PC-3 (cell line): ENCODE results near the gene RNF144B. TPM values are rescaled to one million over a fixed set of nuclear protein-coding genes. Genes with fewer than 3 reads are reported as not detected.

Experiments
- ATAC-seq: fragments of 200-7000 bp; cut with Tn5 transposase; 2 replicates; pipeline ENCODE4 v1.9.1; 2020; ENCODE audit warnings: mild to moderate bottlenecking, moderate library complexity
- BruUV-seq: library from RNA; stranded (reverse); fragments of 400-500 nt; replicated peaks from 2 replicates; lab custom pipeline; 2021; lab: Mats Ljungman, UMichigan
- CTCF ChIA-PET: fragments of 300-600 bp; sonication (Branson Sonifier 250); formaldehyde crosslinking; loops from one replicate; lab custom pipeline; 2022; ENCODE audit warnings: antibody characterized with exemption; lab: Charles Lee
- POLR2A ChIA-PET: fragments of 300-600 bp; sonication (Branson Sonifier 250); formaldehyde crosslinking; loops from one replicate; lab custom pipeline; 2022; ENCODE audit warnings: antibody characterized with exemption; ENCODE audit not compliant: unreplicated experiment; lab: Charles Lee
- DNase-seq: peaks from one replicate; pipeline ENCODE4 v3.0.0-alpha.2; 2015
- H2AFZ ChIP-seq: fragments of 300-600 bp; sonication (generic); 2 replicates; pipeline ENCODE4 v1.6.0; 2016; ENCODE audit warnings: antibody characterized with exemption, low read length
- H3F3A ChIP-seq: fragments of 300-600 bp; sonication (generic); one replicate; pipeline ENCODE4 v1.6.0; 2017; ENCODE audit warnings: antibody characterized with exemption, low read length, control low read depth, mild to moderate bottlenecking; ENCODE audit not compliant: unreplicated experiment
- H3K27ac ChIP-seq: fragments of 300-600 bp; sonication (generic); 2 replicates; pipeline ENCODE4 v1.5.1; 2016; ENCODE audit warnings: mild to moderate bottlenecking, low read length
- H3K27me3 ChIP-seq: fragments of 300-600 bp; sonication (generic); 2 replicates; pipeline ENCODE4 v1.6.1; 2016; ENCODE audit warnings: low read length, mixed read lengths
- H3K36me3 ChIP-seq: fragments of 300-600 bp; sonication (generic); 2 replicates; pipeline ENCODE4 v1.6.1; 2016; ENCODE audit warnings: low read depth, mixed run types, low read length, mixed read lengths
- H3K4me1 ChIP-seq: fragments of 300-600 bp; sonication (generic); 2 replicates; pipeline ENCODE4 v1.5.1; 2016; ENCODE audit warnings: low read length; ENCODE audit not compliant: insufficient read depth
- H3K4me2 ChIP-seq: fragments of 300-600 bp; sonication (generic); 2 replicates; pipeline ENCODE4 v1.6.0; 2016; ENCODE audit warnings: low read length
- H3K4me3 ChIP-seq: fragments of 300-600 bp; sonication (generic); 2 replicates; pipeline ENCODE4 v1.5.1; 2016; ENCODE audit warnings: mild to moderate bottlenecking, low read length, mixed read lengths
- H3K79me2 ChIP-seq: fragments of 300-600 bp; sonication (generic); 2 replicates; pipeline ENCODE4 v1.6.1; 2017; ENCODE audit warnings: low read length, mixed read lengths
- H3K9ac ChIP-seq: fragments of 300-600 bp; sonication (generic); 2 replicates; pipeline ENCODE4 v1.6.0; 2016; ENCODE audit warnings: mild to moderate bottlenecking, low read length
- H3K9me2 ChIP-seq: fragments of 300-600 bp; sonication (generic); replicated peaks from 2 replicates; pipeline ENCODE4 v1.6.1; 2016; ENCODE audit warnings: mixed run types, low read length, mixed read lengths
- H3K9me3 ChIP-seq: fragments of 300-600 bp; sonication (generic); 2 replicates; pipeline ENCODE4 v1.6.1; 2016; ENCODE audit warnings: low read length, mixed read lengths
- H4K20me1 ChIP-seq: fragments of 300-600 bp; sonication (generic); 2 replicates; pipeline ENCODE4 v1.6.1; 2016; ENCODE audit warnings: low read length, mixed read lengths
- EZH2 ChIP-seq: fragments of 300-600 bp; sonication (generic); IDR thresholded peaks from one replicate; pipeline ENCODE4 v1.6.1; 2017; ENCODE audit warnings: antibody characterized with exemption, mild to moderate bottlenecking, low read length; ENCODE audit not compliant: unreplicated experiment
- EZH2phosphoT487 ChIP-seq: fragments of 300-600 bp; sonication (generic); IDR thresholded peaks from 2 replicates; pipeline ENCODE4 v1.6.1; 2018; ENCODE audit warnings: mild to moderate bottlenecking, antibody characterized with exemption, low read length, borderline replicate concordance
- intact Hi-C: fragments of 100-400 bp; cut with micrococcal nuclease; formaldehyde crosslinking; loops from 2 replicates; pipeline ENCODE4 v1.9.0; 2023
- total RNA-seq: library from RNA; depleted of rRNA; stranded (reverse); fragments of >200 nt; gene quantifications from 2 replicates; pipeline ENCODE4 v1.2.3, GENCODE V29; 2014
- TF ChIP-seq, protein P1 (sequence below): fragments of 300-600 bp; sonication (generic); conservative IDR thresholded peaks from 2 replicates; pipeline ENCODE4 v1.5.1; 2017; ENCODE audit warnings: antibody characterized with exemption, low read depth, mild to moderate bottlenecking, low read length

The RNF144B gene
- total RNA-seq, 1 experiment from 2014 or later = 4.6 TPM

- no peak overlapping the region for H3K4me3 ChIP-seq
- no peaks in the 10 kb centered on the region for H3K27me3 ChIP-seq
- no peaks in the 10 kb centered on the region for H3K9me2 ChIP-seq
- H3K36me3 ChIP-seq = no peaks in the 10 kb centered on the region; the same call in 1 of the 2 replicates
- no peak overlapping the region for H2AFZ ChIP-seq
- no peak for ATAC-seq
- no peak for TF ChIP-seq EZH2
- TF ChIP-seq, protein P1, sequence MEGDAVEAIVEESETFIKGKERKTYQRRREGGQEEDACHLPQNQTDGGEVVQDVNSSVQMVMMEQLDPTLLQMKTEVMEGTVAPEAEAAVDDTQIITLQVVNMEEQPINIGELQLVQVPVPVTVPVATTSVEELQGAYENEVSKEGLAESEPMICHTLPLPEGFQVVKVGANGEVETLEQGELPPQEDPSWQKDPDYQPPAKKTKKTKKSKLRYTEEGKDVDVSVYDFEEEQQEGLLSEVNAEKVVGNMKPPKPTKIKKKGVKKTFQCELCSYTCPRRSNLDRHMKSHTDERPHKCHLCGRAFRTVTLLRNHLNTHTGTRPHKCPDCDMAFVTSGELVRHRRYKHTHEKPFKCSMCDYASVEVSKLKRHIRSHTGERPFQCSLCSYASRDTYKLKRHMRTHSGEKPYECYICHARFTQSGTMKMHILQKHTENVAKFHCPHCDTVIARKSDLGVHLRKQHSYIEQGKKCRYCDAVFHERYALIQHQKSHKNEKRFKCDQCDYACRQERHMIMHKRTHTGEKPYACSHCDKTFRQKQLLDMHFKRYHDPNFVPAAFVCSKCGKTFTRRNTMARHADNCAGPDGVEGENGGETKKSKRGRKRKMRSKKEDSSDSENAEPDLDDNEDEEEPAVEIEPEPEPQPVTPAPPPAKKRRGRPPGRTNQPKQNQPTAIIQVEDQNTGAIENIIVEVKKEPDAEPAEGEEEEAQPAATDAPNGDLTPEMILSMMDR = no peak
- TF ChIP-seq EZH2phosphoT487 = no peak
- H3K9ac ChIP-seq = no peak overlapping the region
- intact Hi-C loops = no loop called here
- ChIA-PET CTCF (no interaction called here), POLR2A (no interaction called here)
- H3K4me2 ChIP-seq = no peak overlapping the region
- H3F3A ChIP-seq = no peaks in the 10 kb centered on the region
- H3K79me2 ChIP-seq = no peaks in the 10 kb centered on the region
- DNase-seq = peak; percentile 58
- H3K27ac ChIP-seq = no peak overlapping the region
- no TSS peak for BruUV-seq
- no peaks in the 10 kb centered on the region for H3K9me3 ChIP-seq
- H3K4me1 ChIP-seq = peaks cover 8% of the 10 kb centered on the region
- no peaks in the 10 kb centered on the region for H4K20me1 ChIP-seq
Measured at GRCh38 chr6:18425218-18425617, 38.1 kb downstream of the RNF144B start.

GRCh38 chr6:18427296-18427695 lies 40.1 kb downstream of the RNF144B start:
- DNase-seq (no peak), ATAC-seq (no peak)
- no peaks in the 10 kb centered on the region for H3K9me3 ChIP-seq
- no TSS peak for BruUV-seq
- H3K4me1 ChIP-seq = peaks cover 8% of the 10 kb centered on the region
- POLR2A ChIA-PET = no interaction called here
- intact Hi-C loops = no loop called here
- no peak overlapping the region for H2AFZ ChIP-seq
- H3K9ac ChIP-seq = no peak overlapping the region
- H3K36me3 ChIP-seq = no peaks in the 10 kb centered on the region; the same call in 1 of the 2 replicates
- H3K4me3 ChIP-seq = no peak overlapping the region
- CTCF ChIA-PET = no interaction called here
- no peaks in the 10 kb centered on the region for H3K79me2 ChIP-seq
- H3K27ac ChIP-seq = no peak overlapping the region
- H3K9me2 ChIP-seq = no peaks in the 10 kb centered on the region
- no peak overlapping the region for H3K4me2 ChIP-seq
- H3K27me3 ChIP-seq = no peaks in the 10 kb centered on the region
- TF ChIP-seq, protein P1 = no peak
- TF ChIP-seq EZH2 (no peak), EZH2phosphoT487 (no peak)
- no peaks in the 10 kb centered on the region for H4K20me1 ChIP-seq
- H3F3A ChIP-seq = no peaks in the 10 kb centered on the region

GRCh38 chr6:18429655-18430297 lies 42.6 kb downstream of the RNF144B start:
- no peaks in the 10 kb centered on the region for H3K79me2 ChIP-seq
- no peak overlapping the region for H2AFZ ChIP-seq
- no peak overlapping the region for H3K9ac ChIP-seq
- no peaks in the 10 kb centered on the region; the same call in 1 of the 2 replicates for H3K36me3 ChIP-seq
- intact Hi-C loops = no loop called here
- no peak overlapping the region for H3K27ac ChIP-seq
- no TSS peak for BruUV-seq
- H3F3A ChIP-seq = no peaks in the 10 kb centered on the region
- H4K20me1 ChIP-seq = no peaks in the 10 kb centered on the region
- DNase-seq (no peak), ATAC-seq (no peak)
- H3K27me3 ChIP-seq = no peaks in the 10 kb centered on the region
- ChIA-PET CTCF (no interaction called here), POLR2A (no interaction called here)
- H3K9me3 ChIP-seq = no peaks in the 10 kb centered on the region
- peaks cover 19% of the 10 kb centered on the region for H3K4me1 ChIP-seq
- no peak overlapping the region for H3K4me3 ChIP-seq
- TF ChIP-seq, protein P1 = no peak
- TF ChIP-seq EZH2 (no peak), EZH2phosphoT487 (no peak)
- H3K9me2 ChIP-seq = no peaks in the 10 kb centered on the region
- no peak overlapping the region for H3K4me2 ChIP-seq
